Hematopoietic multipotent progenitor cell treated with erythropoietin and hydrocortisone succinate and interleukin-3 and kit ligand, for 4 days (in vitro differentiated cells): Measurements from ENCODE around the gene MAN2C1.
A peak's percentile ranks its signal among the peaks of the same experiment; 100 is the strongest.
"Not testable (repeated sequence)": the region's sequence is repeated elsewhere in the genome, so short reads cannot be mapped to it uniquely, and the experiment has no call there.

Experiments
- DNase-seq: peaks from one replicate; pipeline ENCODE4 v3.0.0-alpha.2; 2015

MAN2C1 gene

DNA sequence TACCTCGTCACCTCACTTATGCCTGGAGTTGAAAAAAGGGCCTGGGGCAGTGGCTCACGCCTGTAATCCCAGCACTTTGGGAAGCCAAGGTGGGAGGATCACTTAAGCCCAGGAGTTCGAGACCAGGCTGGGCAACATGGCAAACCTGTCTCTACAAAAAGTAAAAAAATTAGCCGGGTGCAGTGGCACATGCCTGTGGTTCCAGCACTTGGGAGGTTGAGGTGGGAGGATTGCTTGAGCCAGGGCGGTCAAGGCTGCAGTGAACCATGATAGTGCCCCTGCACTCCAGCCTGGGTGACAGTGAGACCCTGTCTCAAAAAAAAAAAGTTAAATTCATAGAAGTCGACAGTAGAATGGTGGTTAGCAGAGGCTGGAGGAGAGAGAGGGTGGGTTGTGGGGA lies 26.2 kb downstream of the MAN2C1 start:
- no peak for DNase-seq

DNA sequence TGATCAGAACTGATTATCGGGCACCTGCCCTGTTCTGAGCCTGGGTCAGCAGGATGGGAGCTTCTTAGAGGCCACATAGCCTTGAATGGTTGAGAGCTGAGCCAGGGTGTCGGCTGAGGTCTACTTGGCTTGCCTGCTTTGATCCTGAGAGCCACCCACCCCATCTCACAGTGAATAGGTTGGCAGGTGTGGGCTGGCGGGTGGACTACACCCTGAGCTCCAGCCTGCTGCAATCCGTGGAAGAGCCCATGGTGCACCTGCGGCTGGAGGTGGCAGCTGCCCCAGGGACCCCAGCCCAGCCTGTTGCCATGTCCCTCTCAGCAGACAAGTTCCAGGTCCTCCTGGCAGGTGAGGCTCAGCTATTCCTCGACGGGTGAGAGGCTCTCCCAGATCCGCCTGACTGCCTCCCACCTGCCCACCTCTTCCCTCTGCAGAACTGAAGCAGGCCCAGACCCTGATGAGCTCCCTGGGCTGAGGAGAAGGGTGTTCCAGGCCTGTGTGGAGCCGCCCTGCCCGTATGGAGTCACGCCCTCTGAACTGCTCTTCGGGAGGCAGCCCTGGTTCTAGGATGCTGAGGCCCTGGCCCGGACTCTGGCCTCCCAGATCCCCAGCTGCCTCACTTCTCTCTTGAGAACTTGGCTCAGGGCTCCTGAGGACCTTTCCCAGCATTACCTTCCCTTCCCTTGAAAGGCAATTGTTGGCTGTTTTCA lies 28.7 kb downstream of the MAN2C1 start:
- no peak for DNase-seq

DNA sequence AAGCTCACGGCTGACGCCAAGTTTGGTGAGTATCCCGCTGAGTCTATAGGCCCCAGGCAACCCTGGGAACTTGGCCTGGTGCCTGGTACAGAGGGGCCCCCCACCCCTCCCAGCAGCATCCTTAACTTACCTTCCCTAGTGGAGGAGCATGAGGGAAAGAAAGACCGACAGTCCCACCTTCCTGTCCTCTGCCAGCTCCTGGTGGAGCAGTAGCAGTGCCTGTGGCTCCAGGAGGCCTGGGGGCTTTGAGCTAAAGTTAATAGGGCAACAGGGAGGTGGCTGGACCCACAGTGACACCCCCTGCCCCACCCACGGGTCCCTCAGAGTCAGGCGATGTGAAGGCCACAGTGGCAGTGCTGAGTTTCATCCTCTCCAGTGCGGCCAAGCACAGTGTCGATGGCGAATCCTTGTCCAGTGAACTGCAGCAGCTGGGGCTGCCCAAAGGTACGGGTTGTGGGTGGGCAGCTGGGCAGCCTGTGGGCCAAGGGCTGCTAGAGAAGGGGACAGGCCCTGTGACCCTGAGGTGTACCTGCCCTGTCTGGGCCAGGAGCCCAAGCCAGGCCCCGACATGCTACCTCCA lies 29.7 kb downstream of the MAN2C1 start:
- DNase-seq = no peak

DNA sequence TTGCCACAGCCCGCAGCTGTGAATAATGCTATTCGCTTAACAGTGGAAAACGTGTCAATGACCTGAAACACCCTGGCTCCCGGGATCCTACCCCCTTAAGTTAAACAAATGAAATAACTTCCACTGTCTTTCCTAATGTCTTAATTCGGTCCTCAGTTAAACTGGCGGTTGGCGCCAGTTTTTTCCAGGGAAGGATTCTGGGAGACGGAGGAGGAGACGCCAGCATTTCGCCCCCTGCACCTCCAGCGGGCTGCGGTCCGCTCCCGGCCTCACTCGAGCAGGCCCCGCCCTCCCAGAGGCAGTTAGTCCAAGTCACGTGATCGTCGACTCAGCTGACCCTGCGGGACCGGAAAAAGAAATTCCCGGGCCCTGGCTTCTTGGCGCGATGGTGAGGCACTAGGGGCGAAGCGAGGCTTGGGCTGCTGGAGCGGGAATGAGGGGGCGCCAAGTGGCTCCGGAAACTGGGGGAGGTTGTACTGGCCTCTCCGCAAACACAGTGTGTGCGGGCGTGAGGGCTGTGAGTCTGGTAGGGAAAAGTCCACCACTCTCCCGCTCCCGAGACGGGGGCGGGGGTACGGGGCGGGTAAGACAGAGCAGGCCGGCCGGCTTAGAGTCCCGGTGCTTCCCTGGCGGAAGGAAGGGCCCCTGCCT lies 32.6 kb downstream of the MAN2C1 start, which contains the start of gene COMMD4:
COMMD4 (plus strand) TSS at position 359 of the 651 bp plus-strand sequence; CDS start at position 386, 27 bp downstream.
- DNase-seq = peak; percentile 96

DNA sequence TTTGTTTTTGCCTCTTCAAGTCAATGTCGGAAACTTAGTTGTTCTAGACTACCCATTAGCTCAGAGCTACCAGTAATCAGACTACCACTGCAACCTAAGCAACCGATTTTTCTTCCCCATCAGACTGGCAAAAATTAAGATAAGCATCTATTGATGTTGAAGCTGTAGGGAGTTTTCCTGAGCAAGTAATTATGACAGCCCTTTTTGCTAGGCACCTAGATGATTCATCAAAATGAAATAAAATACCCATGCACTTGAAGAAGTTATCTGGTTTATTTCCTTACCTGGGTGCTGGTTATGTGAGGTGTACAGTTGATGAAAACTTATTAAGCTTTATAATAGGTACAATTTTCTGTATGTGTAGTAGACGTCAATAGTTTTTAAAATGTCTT lies 33.1 kb downstream of the MAN2C1 start:
- no peak for DNase-seq

DNA sequence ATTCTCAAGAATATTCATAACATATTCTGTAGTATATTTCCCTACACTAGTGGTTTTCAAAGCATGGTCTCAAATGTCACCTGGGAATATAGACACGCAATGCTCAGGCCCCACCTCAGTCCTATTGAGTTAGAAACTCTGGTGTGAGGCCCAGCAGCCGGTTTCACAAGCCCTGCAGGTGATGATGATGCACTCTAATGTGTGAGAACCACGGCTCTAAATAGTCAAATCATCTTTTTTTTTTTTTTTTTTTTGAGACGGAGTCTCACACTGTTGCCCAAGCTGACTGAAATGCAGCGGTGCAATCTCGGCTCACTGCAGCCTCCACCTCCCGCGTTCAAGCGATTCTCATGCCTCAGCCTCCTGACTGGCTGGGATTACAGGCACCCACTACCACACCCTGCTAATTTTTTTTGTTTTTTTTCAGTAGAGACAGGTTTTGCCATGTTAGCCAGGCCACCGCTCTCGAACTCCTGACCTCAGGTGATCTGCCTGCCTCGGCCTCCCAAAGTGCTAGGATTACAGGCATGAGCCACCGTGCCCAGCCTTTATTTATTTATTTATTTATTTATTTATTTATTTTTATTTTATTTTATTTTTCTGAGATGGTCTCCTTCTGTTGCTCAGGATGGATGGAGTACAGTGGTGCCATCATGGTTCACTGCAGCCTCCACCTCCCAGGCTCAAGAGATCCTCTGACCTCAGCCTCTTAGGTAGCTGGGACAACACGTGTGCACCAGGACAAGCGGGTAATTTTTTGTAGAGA lies 34.6 kb downstream of the MAN2C1 start:
- DNase-seq = not testable (repeated sequence)

DNA sequence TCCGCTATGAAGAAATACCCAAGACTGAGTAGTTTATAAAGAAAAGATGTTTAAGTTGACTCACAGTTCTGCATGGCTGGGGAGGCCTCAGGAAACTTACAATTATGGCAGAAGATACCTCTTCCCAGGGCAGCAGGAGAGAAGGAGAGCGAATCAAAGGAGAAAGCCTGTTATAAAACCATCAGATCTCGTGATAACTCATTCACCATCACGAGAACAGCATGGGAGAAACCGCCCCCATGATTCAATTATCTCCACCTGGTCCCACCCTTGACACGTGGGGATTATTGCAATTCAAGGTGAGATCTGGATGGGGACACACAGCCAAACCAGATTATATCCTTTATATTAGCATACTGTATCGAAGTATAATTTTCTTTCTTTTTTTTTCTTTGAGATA lies 36.3 kb downstream of the MAN2C1 start:
- not testable (repeated sequence) for DNase-seq

DNA sequence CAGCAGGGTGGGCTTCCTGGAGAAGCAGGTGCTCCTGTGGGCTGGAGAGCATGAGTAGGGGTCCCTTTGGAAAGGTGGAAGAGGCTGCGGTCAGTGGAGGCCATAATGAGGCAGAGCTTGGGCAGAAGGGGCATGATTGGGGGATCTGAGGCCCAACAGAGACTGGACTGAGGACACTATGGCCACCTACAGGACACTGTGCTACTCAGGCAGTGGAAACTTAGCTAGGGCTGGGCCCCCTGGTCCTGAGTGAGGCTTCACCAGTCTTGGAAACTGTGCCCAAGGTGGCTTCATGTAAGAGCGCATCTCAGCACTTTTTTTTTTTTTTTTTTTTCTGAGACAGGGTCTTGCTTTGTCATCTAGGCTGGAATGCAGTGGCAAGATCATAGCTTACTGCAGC lies 38.8 kb downstream of the MAN2C1 start:
- no peak for DNase-seq

DNA sequence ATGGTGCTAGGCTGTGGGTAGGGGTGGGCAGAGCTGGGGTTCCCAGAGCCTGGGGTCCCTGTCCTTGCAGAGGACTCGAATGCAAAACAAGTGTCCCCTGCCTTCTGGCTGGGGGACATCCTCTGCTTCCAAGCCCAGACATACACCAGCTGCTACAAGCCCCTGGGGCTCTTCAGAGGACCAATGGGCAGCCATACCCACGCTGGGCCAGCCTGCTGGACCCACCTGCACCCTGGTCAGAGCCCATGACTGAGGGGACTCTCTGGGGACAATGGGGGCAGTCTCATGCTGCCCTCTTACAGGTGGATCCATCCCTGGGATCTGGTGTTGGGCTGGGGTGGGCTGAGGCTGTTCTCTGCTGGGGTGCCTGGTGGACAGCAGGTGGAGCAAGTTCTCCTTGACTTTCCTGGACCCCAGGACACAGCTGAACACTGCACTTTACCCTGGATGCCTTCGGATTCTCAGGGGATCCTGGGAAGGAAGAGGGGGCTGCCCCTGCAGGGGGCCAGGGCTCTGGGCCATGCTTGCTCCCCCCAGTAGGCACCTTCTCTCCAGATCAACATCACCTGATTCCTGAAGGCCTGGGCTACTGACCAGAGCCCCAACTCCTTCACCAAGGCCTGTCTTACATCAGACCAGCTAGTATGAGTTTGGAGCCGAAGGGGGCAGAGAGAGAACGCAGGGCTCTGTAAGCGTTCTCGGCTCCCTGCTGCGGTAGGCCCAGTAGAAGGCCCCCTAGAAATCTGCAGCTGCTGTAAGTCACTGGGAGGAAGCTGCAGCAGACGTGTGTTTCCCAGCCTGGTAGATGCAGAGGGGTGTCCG lies 39.7 kb downstream of the MAN2C1 start:
- DNase-seq = no peak

DNA sequence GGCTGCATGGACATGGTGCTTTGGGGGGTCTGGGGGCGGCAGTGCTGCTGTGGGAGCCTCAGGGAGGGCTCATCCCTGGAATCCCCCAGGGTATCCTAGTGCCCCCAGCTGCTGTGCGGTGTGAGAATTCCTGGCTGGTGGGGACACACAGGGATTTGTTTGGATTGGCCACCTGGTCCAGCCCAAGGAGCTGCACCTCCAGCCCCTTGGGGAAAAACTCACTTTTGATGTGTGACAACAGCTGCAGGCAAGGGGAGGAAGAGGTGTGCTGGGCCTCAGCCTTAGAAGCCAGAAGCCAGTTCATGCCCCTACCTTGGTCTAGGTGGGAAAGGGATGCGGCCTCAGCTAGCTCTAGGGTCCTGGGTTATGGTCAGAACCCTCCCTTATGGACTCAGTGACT lies 40.9 kb downstream of the MAN2C1 start:
- no peak for DNase-seq

DNA sequence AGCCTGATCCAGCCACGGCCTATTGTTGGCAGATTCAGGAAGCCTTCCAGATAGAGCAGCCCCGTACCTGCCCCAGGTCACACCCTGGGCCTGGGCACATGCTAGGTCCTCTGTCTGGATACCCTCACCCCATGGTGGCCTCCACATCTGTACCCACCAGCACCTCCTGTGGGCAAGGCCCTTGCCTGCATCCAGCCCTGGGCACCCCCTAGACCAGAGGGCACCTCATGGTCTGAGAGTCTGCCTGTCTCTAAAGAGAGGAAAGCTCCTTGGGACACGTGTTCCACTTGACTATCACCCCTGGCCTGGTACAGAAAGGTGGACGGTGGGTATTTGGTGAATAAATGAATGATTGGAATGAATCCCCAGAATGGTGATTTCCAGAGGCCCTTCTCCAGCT lies 41.4 kb downstream of the MAN2C1 start:
- no peak for DNase-seq

DNA sequence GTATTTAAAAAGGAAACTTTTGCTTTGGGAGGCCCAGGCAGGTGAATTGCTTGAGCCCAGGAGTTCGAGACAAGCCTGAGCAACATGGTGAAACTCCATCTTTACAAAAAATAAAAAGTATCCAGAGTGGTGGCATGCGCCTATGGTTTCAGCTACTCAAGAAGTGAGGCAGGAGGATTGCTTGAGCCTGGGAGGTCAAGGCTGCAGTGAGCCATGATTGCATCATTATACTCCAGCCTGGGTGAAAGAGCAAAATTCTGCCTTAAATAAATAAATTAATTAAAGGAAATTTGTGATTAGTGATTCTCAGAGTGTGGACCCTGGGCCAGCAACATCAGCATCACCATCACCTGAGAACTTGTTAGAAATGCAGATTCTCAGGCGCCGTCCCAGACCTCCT lies 42.5 kb downstream of the MAN2C1 start:
- DNase-seq = no peak

DNA sequence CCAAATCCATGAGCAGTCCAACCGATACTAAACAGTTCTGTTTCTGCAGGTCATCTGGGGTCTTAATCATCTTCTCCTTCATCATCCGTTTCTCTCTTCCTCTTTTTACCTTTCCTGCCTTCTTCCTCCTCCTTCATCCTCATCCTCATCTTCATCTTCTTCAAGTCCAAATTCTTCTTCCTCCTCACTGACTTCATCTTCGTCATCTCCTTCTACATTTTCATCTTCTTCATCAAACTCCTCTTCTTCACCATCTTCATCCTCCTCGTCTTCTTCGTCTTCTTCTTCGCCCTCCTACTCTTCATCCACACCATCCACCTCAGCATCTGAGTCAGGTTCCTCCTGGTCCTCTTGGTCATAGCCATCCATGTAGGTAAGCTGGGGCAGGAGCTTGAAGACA lies 46.7 kb downstream of the MAN2C1 start:
- no peak for DNase-seq

DNA sequence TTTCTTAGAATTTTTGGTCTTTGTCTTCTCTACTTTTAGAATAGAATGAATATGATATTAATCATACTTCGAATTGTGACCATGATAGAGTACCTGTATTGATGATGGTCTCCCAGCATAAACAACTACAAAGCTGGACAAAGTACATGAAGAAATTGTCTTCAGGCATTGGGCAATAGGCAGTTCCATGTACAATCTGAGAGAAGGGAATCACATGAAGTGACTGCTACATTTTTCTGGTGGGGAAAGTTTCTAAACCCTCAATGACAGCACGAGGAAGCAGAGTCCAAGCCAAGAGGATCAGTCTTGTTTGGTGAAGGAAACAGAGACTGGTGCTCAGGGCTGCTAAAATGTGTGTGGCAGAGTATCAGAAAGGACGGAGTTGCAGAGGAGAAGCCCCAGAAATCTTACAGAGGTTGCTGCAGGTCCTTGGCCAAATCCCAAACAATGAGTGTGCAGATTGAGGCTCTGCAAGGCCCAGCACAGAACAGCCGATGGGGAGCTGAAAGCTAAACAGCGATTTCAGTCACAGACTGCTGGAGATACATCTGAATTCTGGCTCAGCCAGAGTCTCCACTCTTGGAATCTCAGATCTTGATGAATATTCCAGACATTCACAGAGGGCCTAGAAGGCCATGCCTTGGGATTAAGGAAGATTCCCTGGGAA lies 49.0 kb downstream of the MAN2C1 start:
- not testable (repeated sequence) for DNase-seq

DNA sequence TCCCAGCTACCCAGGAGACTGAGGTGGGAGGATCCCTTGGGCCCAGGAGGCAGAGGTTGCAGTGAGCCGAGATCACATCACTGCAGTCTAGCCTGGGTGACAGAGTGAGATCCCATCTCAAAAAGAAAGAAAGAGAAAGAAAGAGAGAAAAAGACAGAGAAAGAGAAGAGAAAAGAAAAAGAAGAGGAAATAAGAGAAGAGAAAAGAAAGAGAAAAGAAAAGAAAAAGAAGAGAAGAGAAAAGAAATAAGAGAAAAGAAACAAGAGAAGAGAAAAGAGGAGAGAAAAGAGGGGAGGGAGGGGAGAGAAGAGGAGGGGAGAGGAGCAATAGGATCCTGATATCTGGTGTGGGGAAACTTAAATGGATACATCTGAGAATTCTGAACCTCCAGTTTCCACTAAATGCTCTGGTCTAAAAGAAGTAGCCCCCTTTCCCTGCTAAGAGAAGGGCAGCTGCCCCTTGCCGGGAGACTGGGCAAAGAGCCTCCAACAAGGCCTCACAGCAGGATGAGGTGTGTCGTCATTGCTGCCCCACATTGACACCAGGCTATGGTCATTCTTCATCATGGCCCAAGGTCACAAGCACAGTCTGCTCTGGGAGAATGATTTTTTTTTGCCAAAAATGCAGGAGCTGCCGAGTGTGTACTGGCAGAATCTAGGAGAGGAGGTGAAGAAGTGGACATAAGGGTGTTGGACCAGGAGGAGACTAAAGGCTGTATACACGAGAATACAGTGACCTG lies 53.7 kb downstream of the MAN2C1 start:
- no peak for DNase-seq

DNA sequence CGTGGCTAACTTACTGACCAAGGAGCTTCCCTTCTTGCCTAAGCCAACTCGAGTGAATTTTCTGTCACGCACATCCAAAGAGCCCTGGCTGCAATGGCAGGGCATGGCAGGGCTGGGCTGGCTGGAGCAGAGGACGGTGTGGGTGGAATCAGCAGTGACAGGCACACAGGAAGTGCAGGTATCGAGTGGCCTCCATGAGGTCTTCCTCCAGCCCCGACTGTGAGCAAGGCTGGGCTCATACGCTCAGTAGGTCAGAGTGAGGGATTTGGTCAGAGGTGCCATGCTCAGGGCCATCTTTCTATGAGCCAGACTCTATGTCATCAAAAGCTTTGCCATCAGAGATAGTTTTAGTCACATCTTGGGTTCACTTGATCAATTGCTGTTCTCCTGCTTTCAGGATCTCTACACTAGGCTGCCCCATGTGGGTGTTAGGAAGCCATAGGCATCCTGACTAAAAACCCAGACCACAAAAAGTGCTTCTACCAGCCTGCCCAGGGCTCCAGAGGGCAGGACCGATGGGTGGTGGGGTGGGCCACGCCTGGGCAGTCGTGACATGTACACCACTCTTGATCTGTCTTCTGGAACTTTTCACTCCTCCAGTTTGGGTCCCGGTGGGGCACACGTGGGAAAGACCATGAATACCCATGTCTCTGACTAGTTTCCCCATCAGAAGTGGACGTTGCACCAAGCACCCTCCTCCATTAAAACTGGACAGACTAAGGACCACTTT lies 55.1 kb downstream of the MAN2C1 start:
- DNase-seq = no peak

DNA sequence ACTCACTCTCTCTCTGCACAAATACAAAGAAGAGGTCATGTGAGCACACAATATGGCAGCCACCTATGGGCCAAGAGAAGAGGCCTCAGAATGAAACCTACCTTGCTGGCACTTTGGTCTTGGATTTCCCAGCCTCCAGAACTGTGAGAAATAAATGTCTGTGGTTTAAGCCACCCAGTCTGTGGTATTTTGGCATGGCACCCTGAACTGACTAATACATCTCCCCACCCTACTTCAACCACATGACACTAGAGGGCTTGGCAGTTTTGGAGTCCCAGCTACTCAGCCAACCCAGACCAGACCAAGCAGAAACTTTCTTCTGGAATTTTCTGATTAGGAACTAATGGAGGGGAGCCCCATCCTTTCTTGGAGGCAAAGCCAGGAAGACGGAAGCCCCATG lies 55.9 kb downstream of the MAN2C1 start:
- DNase-seq = not testable (repeated sequence)

DNA sequence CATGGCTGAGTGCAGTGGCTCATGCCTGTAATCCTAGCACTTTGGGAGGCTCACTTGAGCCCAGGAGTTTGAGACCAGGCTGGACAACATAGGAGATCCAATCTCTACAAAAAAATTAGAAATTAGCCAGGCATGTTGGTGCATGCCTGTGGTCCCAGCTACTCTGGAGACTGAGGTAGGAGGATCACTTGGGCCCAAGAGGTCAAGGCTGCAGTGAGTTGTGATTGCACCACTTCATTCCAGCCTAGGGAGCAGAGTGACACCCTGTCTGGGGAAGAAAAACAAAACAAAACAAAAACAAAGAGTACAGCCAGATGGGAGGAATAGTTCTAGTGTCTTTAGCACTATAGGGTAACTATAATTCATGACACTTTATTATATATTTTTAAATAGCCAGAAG lies 58.7 kb downstream of the MAN2C1 start:
- DNase-seq = no peak

DNA sequence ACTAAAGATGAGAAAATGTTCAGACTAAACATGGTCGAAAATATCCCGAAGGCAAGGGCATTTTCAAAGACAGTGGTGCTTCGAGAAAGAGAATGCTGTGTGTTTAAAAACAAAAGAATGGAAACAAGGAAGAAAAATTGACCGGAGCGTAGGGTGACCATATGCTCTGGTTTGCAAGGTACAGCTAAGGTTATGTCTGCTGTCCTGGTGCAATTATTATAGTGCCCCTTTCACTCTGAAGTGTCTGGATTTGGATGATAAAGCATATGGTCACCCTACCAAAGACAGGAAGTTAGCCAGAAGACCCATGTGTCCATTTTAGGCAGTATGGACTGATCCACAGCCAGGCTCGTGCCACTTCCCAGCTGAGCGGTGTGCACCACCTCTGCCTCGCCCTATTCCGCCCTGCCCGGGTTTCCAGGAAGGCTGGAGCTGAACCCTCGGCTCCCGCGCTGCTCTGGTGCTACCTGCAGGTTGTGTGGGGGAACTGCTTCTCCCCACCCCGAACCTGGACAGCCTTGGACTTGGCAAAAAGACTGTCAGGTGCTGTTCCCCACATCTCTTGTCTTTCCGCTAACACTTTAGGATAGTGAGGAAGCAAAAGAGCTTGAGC lies 60.5 kb downstream of the MAN2C1 start:
- peak; percentile 73 for DNase-seq

DNA sequence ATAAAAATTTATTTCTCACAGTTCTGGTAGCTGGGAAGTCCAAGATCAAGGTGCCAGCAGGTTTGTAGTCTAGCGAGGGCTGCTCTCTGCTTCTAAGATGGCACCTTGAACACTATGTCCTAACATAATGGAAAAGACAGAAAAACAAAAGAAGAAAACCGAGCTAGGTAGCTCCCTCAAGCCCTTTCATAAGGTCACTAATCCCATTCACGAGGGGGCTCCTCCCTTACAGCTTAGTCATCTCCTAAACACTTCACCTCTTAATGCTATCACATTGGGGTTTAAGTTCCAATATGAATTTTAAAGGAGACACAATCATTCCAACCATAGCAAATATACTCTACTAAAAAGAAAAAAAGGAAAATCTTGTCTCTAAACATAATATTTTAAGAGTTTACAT lies 62.2 kb downstream of the MAN2C1 start:
- no peak for DNase-seq
